ENCODE data around the gene VAT1. TPM values are rescaled to one million over a fixed set of nuclear protein-coding genes. Genes with fewer than 3 reads are reported as not detected.

Gene VAT1
- total and polyA plus RNA-seq, 9 of the 15 experiments (the other 6 are each of a cell fraction or from before 2014, with no cell fraction given) = 29.4 to 153 (median 66.7) TPM

GRCh38 chr17:43021741-43022512, at the start of gene VAT1 (continued):
- peak; percentile 50 for TF ChIP-seq HMGN3 (IDR thresholded peaks at IDR 0.05; ENCODE audit: borderline replicate concordance, extremely low read depth, insufficient read length, low read depth, low read length)
- no peak for TF ChIP-seq RBM39 (optimal IDR thresholded peaks at IDR 0.05; ENCODE audit: low read depth, low read length)
- TF ChIP-seq JUN (IDR thresholded peaks at IDR 0.05; ENCODE audit: borderline replicate concordance, low read depth, low read length) = no peak
- 0 out of 2 replicates have a peak, but pooled peaks have one; percentile 39 for TF ChIP-seq JUN (CRISPR knock-in tag; IDR thresholded peaks at IDR 0.05; ENCODE audit: borderline replicate concordance)
- no peak for TF ChIP-seq EP300 (IDR thresholded peaks at IDR 0.05; ENCODE audit: low read length)
- no peak for TF ChIP-seq KLF16 (IDR thresholded peaks at IDR 0.05)
- no peak for TF ChIP-seq ZNF217 (CRISPR knock-in tag; IDR thresholded peaks at IDR 0.05)
- TF ChIP-seq PURB (CRISPR knock-in tag; IDR thresholded peaks at IDR 0.05; ENCODE audit: low read depth) = no peak
- no peak for TF ChIP-seq TAL1 (IDR thresholded peaks at IDR 0.05)
- no peak for TF ChIP-seq U2AF1 (optimal IDR thresholded peaks at IDR 0.05; ENCODE audit: low read depth, low read length)
- peak; percentile 80; the same call in 1 of the 2 replicates for TF ChIP-seq E2F1 (CRISPR knock-in tag; IDR thresholded peaks at IDR 0.05)
- peak; percentile 37 for TF ChIP-seq SMAD1 (IDR thresholded peaks at IDR 0.05; ENCODE audit: low read depth, low read length, partially characterized antibody)
- no peak for TF ChIP-seq ZNF561 (CRISPR knock-in tag; conservative IDR thresholded peaks at IDR 0.05)
- TF ChIP-seq SFPQ (IDR thresholded peaks at IDR 0.05; ENCODE audit: low read depth, low read length) = no peak
- no peak for TF ChIP-seq ZNF239 (CRISPR knock-in tag; IDR thresholded peaks at IDR 0.05)
- no peak for TF ChIP-seq ZC3H11A (IDR thresholded peaks at IDR 0.05; ENCODE audit: low read depth, low read length)
- peak; percentile 62; the same call in 1 of the 2 replicates for TF ChIP-seq SMAD4 (CRISPR knock-in tag; conservative IDR thresholded peaks at IDR 0.05)
- TF ChIP-seq ETV5 (CRISPR knock-in tag; IDR thresholded peaks at IDR 0.05; ENCODE audit: low read depth) = no peak
- peak; percentile 63 for TF ChIP-seq EGR1 (conservative IDR thresholded peaks at IDR 0.05)
- TF ChIP-seq ZNF696 (CRISPR knock-in tag; conservative IDR thresholded peaks at IDR 0.05) = no peak
- TF ChIP-seq SAFB (IDR thresholded peaks at IDR 0.05; ENCODE audit: borderline replicate concordance, low read depth, low read length) = peak; percentile 79

Measured in K562 (cell line).